ENCODE data around the gene BNC2. TPM values are rescaled to one million over a fixed set of nuclear protein-coding genes. Genes with fewer than 3 reads are reported as not detected.

BNC2 gene
- total RNA-seq, 2 experiments from 2014 or later = not detected

DNA sequence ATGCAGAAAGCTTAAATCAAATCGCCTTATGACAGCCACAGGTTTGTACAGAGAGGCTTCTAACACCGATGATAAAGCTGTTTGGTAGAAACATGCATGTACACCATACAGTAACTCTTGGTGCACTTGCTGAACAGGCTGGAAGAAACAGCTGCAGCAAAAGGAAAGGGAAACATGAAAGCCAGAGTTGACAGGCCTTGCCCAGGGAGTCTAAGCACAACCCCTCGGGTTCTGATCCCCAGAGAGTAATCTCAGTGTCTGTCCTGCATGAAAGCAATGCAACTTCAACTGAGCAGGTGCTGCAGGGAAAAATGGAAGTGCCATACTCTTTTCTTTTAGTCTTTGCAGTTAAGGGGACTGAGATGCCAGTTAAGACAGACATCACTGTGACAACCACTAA, 419.9 kb downstream of the BNC2 start:
- intact Hi-C loops (cut with DNase I, micrococcal nuclease) = no loop called here
- no peaks in the 10 kb centered on the region for H3K4me1 ChIP-seq (ENCODE audit: insufficient read depth, low read length)
- no peaks in the 10 kb centered on the region for H3K36me3 Mint-ChIP-seq (ENCODE audit: low read depth)
- POLR2A ChIA-PET = no interaction called here
- no peak for DNase-seq
- CTCF ChIA-PET = no interaction called here
- TF ChIP-seq, protein P1, sequence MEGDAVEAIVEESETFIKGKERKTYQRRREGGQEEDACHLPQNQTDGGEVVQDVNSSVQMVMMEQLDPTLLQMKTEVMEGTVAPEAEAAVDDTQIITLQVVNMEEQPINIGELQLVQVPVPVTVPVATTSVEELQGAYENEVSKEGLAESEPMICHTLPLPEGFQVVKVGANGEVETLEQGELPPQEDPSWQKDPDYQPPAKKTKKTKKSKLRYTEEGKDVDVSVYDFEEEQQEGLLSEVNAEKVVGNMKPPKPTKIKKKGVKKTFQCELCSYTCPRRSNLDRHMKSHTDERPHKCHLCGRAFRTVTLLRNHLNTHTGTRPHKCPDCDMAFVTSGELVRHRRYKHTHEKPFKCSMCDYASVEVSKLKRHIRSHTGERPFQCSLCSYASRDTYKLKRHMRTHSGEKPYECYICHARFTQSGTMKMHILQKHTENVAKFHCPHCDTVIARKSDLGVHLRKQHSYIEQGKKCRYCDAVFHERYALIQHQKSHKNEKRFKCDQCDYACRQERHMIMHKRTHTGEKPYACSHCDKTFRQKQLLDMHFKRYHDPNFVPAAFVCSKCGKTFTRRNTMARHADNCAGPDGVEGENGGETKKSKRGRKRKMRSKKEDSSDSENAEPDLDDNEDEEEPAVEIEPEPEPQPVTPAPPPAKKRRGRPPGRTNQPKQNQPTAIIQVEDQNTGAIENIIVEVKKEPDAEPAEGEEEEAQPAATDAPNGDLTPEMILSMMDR (IDR thresholded peaks at IDR 0.05) = no peak
- H3K27ac ChIP-seq (ENCODE audit: low read depth in 1 of 2, low read length in 2 of 2) = no peak overlapping the region
- H3K4me3 Mint-ChIP-seq = no peak overlapping the region
- no peak overlapping the region for H3K4me3 ChIP-seq (ENCODE audit: low read length)
- H3K36me3 ChIP-seq (ENCODE audit: insufficient read depth, low read length) = no peaks in the 10 kb centered on the region
- no peaks in the 10 kb centered on the region for H3K9me3 ChIP-seq (ENCODE audit: control insufficient read depth in 1 of 2, insufficient read depth in 1 of 2, low read length in 2 of 2)
- no peaks in the 10 kb centered on the region for H3K4me1 Mint-ChIP-seq (ENCODE audit: low read depth)
- H3K9me3 Mint-ChIP-seq = peaks cover 2% of the 10 kb centered on the region
- H3K27me3 Mint-ChIP-seq = no peaks in the 10 kb centered on the region
- no peaks in the 10 kb centered on the region for H3K27me3 ChIP-seq (ENCODE audit: control insufficient read depth in 1 of 2, insufficient read depth in 2 of 2, low read length in 2 of 2)
- H3K27ac Mint-ChIP-seq = no peak overlapping the region
- no peak for ATAC-seq (ENCODE audit: poor library complexity)

DNA sequence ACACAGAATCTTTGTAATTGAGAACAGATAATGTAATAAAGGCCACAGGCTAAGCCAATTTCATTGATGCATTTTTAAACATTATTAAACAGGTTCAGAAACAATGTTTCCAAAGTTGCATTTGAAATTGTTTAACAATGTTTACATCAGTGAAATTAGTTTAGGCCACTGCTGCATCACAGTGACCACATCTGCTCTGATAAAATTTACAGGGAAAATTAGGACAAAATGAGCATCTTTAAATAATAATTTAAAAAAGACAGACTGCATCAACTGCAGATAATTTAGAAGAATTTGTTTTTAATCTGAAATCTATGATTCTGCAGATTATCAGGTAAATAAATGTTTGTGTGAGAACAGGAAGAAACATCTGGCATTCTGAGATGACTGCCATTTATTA, 420.4 kb downstream of the BNC2 start:
- H3K4me3 ChIP-seq (ENCODE audit: low read length) = no peak overlapping the region
- intact Hi-C loops (cut with DNase I, micrococcal nuclease) = no loop called here
- H3K36me3 ChIP-seq (ENCODE audit: insufficient read depth, low read length) = no peaks in the 10 kb centered on the region
- H3K27me3 Mint-ChIP-seq = no peaks in the 10 kb centered on the region
- H3K27ac Mint-ChIP-seq = no peak overlapping the region
- H3K36me3 Mint-ChIP-seq (ENCODE audit: low read depth) = no peaks in the 10 kb centered on the region
- ChIA-PET POLR2A (no interaction called here), CTCF (no interaction called here)
- H3K27ac ChIP-seq (ENCODE audit: low read depth in 1 of 2, low read length in 2 of 2) = no peak overlapping the region
- no peak for DNase-seq
- no peak overlapping the region for H3K4me3 Mint-ChIP-seq
- H3K4me1 ChIP-seq (ENCODE audit: insufficient read depth, low read length) = no peaks in the 10 kb centered on the region
- peaks cover 2% of the 10 kb centered on the region for H3K9me3 Mint-ChIP-seq
- ATAC-seq (ENCODE audit: poor library complexity) = no peak
- no peaks in the 10 kb centered on the region for H3K27me3 ChIP-seq (ENCODE audit: control insufficient read depth in 1 of 2, insufficient read depth in 2 of 2, low read length in 2 of 2)
- H3K4me1 Mint-ChIP-seq (ENCODE audit: low read depth) = no peaks in the 10 kb centered on the region
- TF ChIP-seq, protein P1 (IDR thresholded peaks at IDR 0.05) = no peak
- H3K9me3 ChIP-seq (ENCODE audit: control insufficient read depth in 1 of 2, insufficient read depth in 1 of 2, low read length in 2 of 2) = no peaks in the 10 kb centered on the region

DNA sequence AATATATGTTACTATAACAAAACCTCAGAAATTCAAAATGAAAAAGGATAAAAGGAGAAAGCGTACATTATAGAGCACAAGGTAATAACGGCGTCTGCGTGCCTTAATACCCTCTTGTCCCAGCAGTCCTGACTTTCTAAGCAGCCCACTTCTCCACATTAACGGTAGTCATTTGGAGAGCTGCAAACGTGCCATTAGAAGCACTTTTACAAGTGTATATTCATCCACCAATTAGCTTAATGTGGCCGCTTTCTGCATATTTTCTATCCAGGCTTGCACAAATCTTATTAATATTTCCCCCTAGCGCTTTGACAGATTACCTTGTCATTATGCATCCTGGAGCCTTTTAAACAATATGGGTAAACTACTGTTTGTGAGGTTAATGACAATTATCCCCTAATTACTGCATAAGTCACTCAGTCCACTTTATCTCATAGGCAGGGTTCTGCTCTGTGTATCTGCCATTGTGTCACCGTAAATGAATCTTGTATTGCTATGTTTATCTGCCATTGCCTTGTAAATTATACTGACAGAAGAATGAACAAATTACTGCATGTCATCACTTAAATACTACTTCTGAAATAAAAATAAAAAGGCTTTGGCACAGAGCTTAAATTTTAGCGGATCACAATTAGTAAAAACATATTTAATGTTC, 421.3 kb downstream of the BNC2 start:
- POLR2A ChIA-PET = no interaction called here
- Histone ChIP-seq H3K4me1 (ENCODE audit: insufficient read depth, low read length) (no peaks in the 10 kb centered on the region), H3K36me3 (ENCODE audit: insufficient read depth, low read length) (no peaks in the 10 kb centered on the region), H3K27ac (ENCODE audit: low read depth in 1 of 2, low read length in 2 of 2) (no peak overlapping the region), H3K27me3 (ENCODE audit: control insufficient read depth in 1 of 2, insufficient read depth in 2 of 2, low read length in 2 of 2) (no peaks in the 10 kb centered on the region), H3K4me3 (ENCODE audit: low read length) (no peak overlapping the region), H3K9me3 (ENCODE audit: control insufficient read depth in 1 of 2, insufficient read depth in 1 of 2, low read length in 2 of 2) (no peaks in the 10 kb centered on the region)
- Mint-ChIP-seq H3K27me3 (no peaks in the 10 kb centered on the region), H3K4me3 (no peak overlapping the region), H3K27ac (no peak overlapping the region), H3K9me3 (peaks cover 2% of the 10 kb centered on the region), H3K4me1 (ENCODE audit: low read depth) (no peaks in the 10 kb centered on the region), H3K36me3 (ENCODE audit: low read depth) (no peaks in the 10 kb centered on the region)
- ATAC-seq (ENCODE audit: poor library complexity) (no peak), DNase-seq (no peak)
- intact Hi-C loops (cut with DNase I, micrococcal nuclease) = no loop called here
- TF ChIP-seq, protein P1 (IDR thresholded peaks at IDR 0.05) = no peak
- CTCF ChIA-PET = no interaction called here
